Adipose tissue (tissue), 3 donors: ENCODE measurements around the gene LEMD2. TPM values are rescaled to one million over a fixed set of nuclear protein-coding genes. Genes with fewer than 3 reads are reported as not detected.

Source experiments
- H3K27ac ChIP-seq: one replicate; pipeline ENCODE4 v1.5.1; 2013; ENCODE audit warnings: low read depth, low read length
- WGBS, 3 donors: extraction: QIAGEN DNeasy Blood & Tissue Kit; methylation state at CpG; one replicate each; pipeline ENCODE4 v1.1.7; 2013; 5-methylcytosine and 5-hydroxymethylcytosine counted together
- polyA plus RNA-seq, 3 donors: library from polyadenylated mRNA; stranded (reverse); fragments of 200-250 nt; gene quantifications; one replicate each; pipeline ENCODE4 v1.2.3, GENCODE V29; 2013
- donor health status: healthy with polysubstance abuse.
- donor health status: Bipolar disorder and iron deficiency.
- donor health status: healthy.

Gene LEMD2
- polyA plus RNA-seq, 3 donors = 30.3 to 39.5 (median 32.3) TPM

DNA sequence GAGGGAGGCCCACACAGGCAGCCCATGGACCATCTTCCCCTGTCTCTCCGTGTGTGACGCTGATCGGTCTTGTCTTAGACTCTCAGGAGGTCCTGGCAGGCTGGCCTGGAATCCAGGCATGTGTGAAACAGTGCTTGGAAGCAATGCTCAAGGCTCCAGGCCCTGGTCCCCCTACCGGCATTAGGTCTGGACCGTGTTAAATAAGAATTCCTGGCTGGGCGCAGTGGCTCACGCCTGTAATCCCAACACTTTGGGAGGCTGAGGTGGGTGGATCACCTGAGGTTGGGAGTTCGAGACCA lies 55.3 kb downstream of the LEMD2 start:
- WGBS, 3 donors = 91 to 95% (median 94%) methylated on average over 8 of the region's 8 CpGs
- H3K27ac ChIP-seq = no peak overlapping the region

DNA sequence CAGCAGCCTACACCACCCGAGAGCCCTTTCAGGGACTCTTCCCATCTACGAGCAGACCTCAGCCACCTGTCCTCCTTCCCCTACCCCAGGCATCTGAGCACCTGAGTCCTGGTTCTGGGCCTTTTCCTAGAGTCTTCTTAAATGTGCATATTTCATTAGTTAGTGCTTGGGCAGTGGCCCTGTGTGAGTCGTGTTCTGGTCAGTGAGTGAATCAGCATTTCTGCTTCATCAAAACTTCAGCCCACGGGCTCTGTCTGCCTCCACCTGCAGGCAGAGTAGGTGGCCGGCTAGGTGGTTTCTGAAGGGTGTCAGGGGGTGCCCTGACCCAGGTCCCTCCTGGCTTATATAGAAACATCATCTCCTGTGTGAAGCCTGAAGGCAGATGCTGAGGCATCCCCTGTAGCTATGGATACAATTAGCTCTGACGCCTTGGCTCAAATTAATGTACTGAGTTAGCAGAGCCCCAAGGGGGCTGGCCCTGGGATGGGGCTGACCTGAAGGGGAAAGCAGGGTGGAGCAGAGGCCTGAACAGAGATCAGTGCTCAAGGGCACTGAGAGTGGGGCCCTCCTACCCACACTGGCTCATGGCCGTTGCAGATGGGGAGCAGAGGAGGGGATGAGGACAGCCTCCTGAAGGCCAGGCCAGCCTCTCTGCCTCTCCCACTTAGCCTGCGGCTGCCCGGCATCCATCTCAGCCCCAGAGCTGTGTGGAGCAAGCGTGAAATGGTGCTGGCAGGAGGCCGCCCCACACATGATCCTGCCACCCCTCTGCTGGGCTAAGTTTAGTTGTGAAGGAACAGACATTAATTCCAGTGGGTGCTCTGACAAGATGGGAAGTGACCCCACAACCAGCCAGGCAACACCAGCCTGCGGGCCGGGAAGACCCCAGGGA lies 55.9 kb downstream of the LEMD2 start:
- H3K27ac ChIP-seq = no peak overlapping the region
- WGBS, 3 donors = 81 to 86% (median 84%) methylated on average over 13 of the region's 13 CpGs

DNA sequence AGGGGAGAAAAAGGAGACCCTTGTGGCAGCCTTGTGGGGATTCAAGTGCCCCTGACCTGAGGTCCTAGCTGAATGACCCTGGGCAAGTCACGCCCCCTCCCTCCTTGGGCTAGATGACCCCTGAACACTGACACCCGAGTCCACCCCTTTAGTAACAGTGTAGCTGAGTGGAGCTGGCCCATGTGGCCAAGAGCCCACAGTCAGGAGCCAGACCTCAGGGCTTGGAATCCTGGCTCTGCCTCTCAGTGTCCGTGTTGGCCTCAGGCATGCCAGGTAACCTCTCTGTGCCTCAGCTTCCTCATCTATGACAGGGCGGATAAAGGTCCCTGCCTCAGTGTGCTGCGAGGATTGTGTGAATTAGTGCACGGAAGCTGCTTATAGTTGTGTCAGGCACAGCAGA lies 56.5 kb downstream of the LEMD2 start:
- WGBS, 3 donors = 86 to 91% (median 91%) methylated on average over 6 of the region's 6 CpGs
- H3K27ac ChIP-seq = no peak overlapping the region

DNA sequence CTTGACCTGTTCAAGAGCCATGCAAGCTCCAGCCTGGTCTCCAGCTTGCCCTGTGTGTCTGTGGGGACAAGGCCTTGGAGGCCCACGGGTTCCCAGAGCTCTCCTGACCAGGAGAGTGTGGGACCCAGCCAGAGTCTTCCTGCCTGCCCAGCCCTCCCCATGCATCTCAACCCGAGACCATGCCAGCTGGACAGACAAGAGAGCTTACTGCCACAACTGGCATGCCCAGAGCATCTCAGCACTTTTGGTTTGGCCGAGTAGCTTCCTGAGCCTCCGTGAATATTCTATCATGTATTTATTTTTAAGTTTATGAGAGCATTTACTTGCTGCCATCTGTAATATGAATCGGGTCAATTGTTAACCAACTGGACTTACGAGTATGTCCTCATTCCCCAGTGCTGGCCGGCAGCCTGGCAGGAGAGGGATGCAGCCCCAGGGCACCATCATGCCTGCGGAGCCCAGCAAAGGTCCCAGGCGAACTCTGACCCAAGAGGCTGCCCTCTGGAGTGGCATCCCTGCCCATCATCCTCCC lies 57.1 kb downstream of the LEMD2 start:
- no peak overlapping the region for H3K27ac ChIP-seq
- WGBS, 3 donors = 31 to 88% (median 87%) methylated on average over 8 to 9 of the region's 9 CpGs

DNA sequence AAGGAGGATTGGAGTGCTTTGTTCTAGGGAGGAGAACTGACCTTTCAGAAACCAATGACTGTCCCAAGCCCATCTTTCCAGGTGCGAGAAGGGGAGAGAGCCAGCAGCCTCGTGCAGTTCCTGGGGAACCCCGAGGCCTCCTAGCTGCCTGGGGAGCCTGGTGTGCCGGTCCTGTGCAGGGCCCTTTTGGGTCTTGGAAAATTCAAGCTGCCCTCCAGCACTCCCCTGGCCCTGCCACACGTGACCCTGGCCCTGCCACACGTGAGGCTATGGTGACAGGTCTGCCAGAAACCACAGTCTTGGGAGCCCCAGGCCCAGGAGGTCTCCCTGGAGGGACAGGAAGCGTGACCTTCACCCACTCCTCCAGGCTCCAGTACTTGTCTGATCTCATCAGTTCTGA lies 57.9 kb downstream of the LEMD2 start:
- WGBS, 3 donors = 74 to 86% (median 82%) methylated on average over 7 of the region's 7 CpGs
- no peak overlapping the region for H3K27ac ChIP-seq

DNA sequence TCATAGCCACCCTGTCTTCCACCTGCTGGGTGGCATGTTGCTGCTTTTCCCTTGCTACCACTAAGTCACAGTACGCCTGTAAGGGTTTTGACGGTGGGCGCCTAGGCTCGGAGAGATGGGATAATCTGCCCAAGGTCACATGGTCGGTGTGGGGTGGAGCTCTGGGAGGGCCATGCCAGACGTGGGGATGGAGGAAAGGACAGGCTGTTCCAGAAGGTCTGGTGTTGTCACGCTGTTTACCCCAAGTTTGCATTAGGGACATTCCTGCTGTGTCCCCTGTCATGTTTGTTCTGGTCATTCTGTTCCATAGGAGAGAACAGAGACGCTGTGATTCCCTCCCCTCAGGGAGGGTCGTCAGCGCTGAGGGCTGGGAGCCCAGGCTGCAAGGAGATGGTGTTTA lies 58.3 kb downstream of the LEMD2 start:
- WGBS, 3 donors = 64 to 84% (median 83%) methylated on average over 10 of the region's 10 CpGs
- no peak overlapping the region for H3K27ac ChIP-seq

DNA sequence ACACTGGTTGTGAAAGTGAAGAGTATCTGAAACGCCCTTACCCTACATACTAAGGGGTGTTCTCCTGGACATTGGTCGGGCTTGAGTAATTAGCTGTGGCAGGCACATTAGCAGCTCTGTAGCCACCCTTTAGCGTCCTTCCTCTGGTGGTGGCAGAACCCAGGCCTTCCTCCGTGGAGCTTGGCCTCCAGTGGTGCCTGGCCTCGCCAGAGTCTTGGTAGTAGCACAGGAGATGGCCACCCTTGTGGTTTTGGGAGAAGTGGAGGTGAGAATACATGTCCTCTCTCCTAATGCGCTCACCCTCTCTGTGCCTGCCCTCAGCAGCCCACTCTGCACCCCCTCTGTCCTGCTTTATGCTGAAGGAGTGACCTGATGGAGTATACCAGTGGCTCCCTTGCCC lies 59.9 kb downstream of the LEMD2 start:
- whole genome bisulfite sequencing, 3 donors = 87 to 96% (median 93%) methylated on average over 6 of the region's 6 CpGs
- no peak overlapping the region for H3K27ac ChIP-seq

DNA sequence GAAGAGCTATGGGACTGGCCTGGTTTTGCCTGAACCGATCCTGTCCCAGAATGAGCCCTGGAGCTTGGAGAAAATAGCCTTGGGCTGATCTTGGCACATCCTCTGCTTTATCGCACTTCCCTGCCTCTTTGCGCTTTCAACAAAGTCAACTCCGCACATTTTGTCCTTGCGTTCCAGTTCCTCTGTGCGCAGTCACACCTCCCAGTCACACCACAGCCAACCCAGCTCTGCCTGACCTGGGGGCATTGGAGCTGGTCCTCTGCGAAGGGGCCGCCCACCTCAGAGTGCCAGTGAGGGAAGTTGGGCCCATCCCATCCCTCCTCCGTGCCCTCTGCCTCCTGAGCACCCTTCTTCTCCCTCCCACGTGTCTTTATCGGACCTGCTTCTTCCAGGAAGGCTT lies 60.5 kb downstream of the LEMD2 start:
- H3K27ac ChIP-seq = no peak overlapping the region
- 65 to 91% (median 85%) methylated on average over 11 of the region's 11 CpGs for WGBS, 3 donors

DNA sequence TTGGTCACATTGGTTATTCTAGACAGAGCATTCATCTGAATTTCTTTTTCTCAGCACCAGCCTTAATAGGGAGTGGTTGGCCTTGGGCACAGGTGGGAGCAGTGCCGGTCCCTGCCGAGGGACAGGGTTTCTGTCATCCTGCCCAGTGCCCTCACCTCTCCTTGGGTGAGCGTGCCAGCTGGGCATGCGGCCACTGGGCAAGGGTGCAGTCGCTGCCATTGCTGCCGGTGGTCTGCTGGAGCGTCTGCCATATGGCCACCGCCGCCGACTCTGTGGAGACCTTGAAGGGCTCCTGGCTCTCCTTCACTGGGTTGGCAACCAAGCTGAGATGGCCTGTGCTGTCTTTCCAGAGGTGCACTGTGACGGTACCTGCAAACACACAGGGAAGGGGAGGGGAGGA lies 61.0 kb downstream of the LEMD2 start:
- H3K27ac ChIP-seq = no peak overlapping the region
- WGBS, 3 donors = 26 to 86% (median 78%) methylated on average over 11 of the region's 11 CpGs

DNA sequence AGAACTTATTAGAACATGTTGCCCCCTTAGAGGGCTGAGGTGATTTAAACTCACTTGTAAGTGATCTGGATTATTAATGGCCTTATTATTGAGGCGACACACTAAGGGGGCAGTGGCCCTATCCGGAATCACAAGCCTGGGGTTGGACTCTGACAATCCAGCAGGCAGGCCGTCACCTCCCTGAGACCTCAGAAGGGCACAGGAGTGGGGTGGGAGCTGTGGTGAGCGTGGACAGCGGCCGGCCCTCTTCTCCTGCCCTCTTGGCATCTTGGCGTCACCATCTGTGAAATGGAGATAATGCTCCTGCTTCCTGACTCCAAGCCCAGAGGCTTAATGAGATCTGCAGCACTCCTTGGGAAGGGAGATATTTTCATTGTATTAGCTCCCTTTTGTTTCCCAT lies 61.8 kb downstream of the LEMD2 start:
- 56 to 83% (median 81%) methylated on average over 7 of the region's 7 CpGs for WGBS, 3 donors
- H3K27ac ChIP-seq = no peak overlapping the region

DNA sequence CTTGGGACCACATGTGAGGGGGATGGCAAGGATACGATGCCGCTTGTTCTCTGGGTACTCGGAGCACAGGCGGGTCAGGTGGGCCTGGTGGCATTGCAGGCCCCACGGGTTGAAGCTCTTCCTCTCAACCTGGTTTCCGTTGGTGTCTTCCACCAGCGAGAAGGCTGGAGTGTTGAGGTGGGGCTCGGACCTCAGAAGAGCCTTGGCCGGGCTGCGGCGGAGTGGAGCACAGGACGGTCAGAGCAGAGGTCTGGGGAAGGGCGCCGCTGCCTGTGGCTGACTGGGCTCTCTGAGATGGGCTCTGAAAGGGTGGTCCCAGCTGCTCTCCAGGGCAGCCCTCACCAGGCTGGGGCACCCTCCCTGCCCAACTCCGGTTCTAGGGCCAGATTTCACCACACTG lies 62.2 kb downstream of the LEMD2 start:
- 93 to 95% (median 94%) methylated on average over 14 to 15 of the region's 15 CpGs for WGBS, 3 donors
- no peak overlapping the region for H3K27ac ChIP-seq

DNA sequence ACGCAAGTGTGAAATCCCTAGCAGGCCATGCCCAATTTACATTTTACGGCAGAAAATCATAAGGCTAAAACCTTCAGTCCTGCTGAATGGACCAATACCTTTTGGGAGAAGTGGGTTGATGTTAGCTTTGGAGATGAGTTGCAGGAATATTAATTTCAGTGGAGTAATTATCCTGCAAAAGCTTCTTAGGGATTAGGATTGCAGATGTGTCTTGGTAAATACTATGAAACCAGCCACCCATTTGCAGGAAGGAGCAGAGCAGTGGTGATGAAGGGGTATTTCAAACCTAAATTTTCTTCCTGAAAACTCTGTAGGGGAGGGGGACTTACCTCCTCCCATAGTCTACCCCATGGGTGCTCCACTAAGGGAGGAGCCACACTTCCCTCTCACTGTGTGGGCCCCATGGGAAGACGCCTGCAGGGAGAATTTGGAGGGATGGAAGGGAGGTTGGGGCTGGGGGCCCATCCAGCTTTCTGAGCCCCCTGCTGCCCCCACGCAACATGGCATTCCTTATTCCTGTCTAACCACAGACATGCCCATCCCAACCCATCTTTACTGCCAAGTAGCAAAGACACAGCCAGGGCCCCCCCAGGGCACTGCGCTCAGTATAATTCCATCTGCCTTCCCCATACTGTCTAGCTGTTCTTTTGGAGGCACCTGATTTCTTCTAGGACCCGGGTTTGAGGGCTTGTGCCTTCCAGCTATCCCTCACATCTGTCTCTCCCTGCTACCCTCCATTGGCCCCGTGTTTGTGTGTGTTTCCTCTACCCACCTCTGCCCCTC lies 62.8 kb downstream of the LEMD2 start:
- no peak overlapping the region for H3K27ac ChIP-seq
- 83 to 93% (median 86%) methylated on average over 7 of the region's 7 CpGs for WGBS, 3 donors

DNA sequence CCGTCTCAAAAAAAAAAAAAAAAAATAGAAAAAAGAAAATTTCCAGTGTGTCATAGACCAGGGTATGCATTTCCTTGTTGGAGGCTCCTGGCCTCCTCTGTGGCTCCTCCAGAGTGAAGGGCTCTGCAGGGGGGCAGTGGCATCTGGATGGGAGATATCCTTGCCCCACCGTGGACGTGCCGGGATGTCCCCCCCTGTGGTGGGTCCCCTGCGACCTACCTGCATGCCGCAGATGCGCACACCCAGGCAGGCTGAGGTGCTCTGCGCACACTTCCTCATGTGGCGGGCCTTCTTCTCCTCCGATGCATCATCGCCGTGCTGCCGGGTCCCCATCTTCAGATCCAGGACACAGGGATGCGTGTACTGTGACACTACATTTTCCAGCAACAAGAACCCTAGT lies 63.7 kb downstream of the LEMD2 start:
- 91 to 95% (median 94%) methylated on average over 13 of the region's 14 CpGs for WGBS, 3 donors
- no peak overlapping the region for H3K27ac ChIP-seq

DNA sequence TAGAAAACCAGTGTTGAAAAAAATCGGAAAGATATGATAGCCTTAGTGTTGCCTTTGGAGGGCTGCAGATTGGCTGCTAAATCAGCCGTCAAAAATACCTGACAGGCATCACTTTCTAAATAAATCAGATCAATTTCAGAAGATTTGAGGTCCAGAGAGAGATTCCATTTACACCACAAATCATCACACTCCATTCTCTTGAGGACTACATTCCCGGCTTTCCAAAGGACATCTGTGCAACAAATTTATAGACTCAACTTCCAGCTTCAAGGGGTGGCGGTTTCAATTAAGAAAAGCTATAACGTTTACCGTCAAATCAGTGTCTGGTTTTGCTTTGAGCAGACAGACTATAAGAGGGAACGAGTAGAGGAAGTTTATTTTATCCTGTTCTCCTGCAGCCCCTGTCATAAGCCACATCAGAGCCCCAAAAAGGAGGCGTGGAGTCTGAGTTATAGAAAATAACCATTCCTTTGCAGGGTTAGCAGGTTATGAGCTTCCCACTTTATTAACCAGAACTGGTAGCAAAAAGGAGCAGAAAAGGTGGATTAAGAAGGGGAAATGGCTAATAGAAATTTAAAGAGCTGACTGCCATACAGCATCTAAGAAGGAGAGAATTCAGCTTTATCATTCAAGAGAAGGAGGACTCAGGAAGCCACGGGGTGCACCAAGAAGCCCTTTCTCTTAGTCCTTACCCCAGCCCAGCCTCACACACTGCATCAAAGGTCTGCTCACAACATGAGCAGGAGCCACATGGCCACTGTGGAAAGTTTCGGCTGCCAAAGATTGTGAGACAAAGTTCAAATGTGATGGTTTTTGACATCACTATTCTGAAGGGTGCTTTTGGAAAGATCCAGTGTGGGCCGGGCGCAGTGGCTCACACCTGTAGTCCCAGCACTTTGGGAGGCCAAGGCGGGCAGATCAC lies 64.6 kb downstream of the LEMD2 start:
- no peak overlapping the region for H3K27ac ChIP-seq

DNA sequence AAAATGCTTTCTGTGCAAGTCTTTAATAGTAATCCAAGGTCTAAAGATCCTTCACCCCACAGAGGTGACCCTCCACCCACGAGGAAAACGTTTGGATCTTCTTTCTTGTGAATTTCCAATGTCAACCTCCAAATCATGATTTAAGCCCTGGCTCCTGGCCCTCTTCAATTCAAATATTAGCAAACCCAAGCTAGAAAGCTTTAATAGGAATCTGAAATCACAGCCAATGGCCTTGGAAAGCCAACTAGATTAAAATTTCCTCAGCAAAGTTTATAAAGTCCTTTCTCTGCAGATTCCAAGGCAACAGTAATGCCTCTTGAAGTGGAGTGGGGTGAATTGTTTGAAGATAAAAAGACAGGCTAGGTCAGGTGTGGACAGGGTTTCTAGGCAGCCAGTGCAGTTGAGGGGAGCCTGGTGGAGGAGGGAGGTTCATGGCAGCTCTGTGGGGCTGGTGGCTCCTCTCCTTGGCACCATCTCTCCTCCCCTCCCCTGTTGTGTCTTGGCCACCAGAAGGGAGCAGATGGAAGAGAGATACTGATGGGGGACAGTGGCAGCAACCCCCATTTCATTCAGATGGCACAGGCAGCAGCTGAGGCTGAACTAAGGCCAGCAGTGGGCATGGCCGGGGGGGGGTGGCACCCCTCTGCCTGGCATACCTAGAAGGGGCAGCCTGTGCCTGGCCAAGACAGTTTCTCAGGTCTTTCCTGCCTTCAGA lies 65.4 kb downstream of the LEMD2 start:
- H3K27ac ChIP-seq = no peak overlapping the region
- 34 to 62% (median 59%) methylated on average over 3 of the region's 3 CpGs for WGBS, 3 donors

More for the DNA sequence above, 64.6 kb downstream of the LEMD2 start:
- WGBS, 3 donors = 65 to 80% (median 71%) methylated on average over 12 to 13 of the region's 13 CpGs

DNA sequence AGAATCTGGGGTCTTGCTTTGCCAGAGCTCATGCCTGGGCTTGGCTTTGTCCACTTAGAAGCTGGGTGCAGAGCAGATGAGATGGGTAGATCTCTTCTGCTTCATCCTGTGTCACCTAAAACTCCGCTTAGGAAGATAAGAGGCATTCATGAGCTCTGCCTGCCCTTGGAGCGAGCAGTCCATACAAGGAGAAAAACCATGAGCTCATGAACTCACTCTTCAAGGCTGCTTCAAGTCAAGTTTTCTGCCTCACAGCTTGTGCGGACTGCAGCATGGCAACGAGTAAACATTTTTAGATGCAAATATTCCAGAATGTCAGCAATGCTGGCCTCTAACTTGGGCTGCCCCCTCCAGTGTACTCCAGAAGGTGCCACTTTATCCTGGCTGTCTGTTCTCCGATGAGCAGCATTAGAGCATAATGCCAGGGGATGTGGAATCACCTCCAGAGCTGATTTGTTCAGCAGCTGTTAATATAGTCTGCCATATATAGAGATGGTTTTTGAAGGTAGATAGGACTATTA lies 66.8 kb downstream of the LEMD2 start:
- WGBS, 3 donors = 90 to 93% (median 92%) methylated on average over 5 of the region's 5 CpGs
- H3K27ac ChIP-seq = no peak overlapping the region

DNA sequence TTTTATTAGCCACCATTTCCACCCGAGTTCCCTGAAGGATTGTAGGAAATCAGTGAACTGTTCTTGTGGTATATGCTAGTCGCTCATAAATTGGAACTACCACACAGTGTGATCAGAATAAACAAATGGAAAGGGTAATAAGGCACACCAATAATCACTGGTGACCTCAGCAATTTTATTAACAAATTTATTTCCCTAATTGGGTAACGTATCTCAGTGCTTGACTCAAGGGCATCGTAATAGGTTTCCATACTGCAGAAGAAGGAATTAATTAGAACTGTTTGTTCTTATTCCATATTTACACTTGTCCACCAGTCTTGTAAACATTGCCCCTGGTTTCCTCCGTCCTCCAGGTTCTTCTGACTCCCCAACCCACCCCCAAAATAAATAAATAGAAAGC lies 67.4 kb downstream of the LEMD2 start:
- 57 to 83% (median 83%) methylated on average over 5 of the region's 5 CpGs for WGBS, 3 donors
- H3K27ac ChIP-seq = no peak overlapping the region
